Subcutaneous adipose tissue (tissue), 4 donors: Measurements from ENCODE around the gene GPC5. TPM values are rescaled to one million over a fixed set of nuclear protein-coding genes. Genes with fewer than 3 reads are reported as not detected.

Source experiments
- total RNA-seq, 4 donors: library from RNA; depleted of rRNA; stranded (reverse); fragments of >200 nt; gene quantifications; one replicate each; pipeline ENCODE4 v1.1.0, GENCODE V29; 2016
- TF ChIP-seq, protein P1 (sequence below): fragments of 450-650 bp; IDR thresholded peaks from one replicate; pipeline ENCODE4 v1.5.1; 2016; ENCODE audit warnings: low read depth, mild to moderate bottlenecking, control low read depth, antibody characterized with exemption, moderate library complexity

GPC5 gene
- total RNA-seq, 4 donors from 2014 or later, result 0.16 to 0.44 TPM; not detected in 2

DNA sequence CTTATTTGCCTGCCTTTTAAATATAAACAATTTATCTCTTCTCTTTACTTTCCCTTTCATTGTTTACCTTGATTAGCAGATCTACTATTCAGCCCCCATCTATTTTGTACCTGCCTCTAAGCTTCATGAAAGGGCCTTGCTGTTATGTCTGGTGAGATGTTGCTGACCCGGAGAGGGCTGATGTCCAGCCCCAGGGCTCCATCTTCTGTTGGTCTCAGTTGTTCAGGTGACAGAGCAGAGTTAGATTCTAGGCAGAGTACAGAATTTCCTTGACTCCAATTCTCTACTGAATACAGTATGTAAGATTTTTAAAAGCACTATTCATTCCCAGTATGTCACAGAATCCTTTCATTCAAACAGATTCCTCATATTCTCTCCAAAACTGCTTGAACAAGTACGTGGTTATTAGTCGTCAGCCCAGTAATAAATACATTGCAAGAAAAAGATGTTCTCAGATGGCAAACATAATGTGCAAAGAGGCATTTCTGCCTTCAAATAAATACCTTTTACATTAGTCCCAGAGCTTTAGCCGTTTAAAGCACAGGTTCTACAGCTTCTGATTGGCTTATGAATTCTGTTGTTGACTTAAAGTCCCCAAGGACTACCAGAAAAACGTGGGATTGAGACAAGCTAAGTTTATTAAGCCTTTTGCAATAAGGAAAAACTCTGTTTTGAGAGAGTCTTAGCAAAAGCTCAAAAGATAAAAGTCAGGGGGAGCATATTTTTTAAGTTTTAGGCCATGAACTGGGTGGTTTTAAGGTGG lies 159.1 kb downstream of the GPC5 start:
- TF ChIP-seq, protein P1, sequence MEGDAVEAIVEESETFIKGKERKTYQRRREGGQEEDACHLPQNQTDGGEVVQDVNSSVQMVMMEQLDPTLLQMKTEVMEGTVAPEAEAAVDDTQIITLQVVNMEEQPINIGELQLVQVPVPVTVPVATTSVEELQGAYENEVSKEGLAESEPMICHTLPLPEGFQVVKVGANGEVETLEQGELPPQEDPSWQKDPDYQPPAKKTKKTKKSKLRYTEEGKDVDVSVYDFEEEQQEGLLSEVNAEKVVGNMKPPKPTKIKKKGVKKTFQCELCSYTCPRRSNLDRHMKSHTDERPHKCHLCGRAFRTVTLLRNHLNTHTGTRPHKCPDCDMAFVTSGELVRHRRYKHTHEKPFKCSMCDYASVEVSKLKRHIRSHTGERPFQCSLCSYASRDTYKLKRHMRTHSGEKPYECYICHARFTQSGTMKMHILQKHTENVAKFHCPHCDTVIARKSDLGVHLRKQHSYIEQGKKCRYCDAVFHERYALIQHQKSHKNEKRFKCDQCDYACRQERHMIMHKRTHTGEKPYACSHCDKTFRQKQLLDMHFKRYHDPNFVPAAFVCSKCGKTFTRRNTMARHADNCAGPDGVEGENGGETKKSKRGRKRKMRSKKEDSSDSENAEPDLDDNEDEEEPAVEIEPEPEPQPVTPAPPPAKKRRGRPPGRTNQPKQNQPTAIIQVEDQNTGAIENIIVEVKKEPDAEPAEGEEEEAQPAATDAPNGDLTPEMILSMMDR, result no peak

DNA sequence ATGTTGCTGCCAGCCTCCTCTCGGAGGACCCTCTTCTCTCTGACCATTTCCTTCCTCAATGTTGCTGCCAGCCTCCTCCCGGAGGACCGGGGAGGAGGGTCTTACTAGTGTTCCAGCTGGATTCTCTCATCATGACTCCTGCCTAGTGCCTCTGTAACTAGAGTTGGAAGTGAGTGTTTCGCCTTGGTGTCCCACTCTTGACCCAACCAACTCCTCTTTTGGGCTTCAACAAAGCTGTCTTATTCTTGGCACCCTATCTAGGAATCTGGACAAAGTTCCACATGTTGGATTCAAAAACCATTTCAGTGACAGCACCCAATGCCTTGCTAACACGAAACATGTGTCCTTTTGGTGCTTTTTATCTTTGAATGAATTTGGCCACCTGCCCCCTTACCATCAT lies 165.4 kb downstream of the GPC5 start:
- TF ChIP-seq, protein P1, result no peak

DNA sequence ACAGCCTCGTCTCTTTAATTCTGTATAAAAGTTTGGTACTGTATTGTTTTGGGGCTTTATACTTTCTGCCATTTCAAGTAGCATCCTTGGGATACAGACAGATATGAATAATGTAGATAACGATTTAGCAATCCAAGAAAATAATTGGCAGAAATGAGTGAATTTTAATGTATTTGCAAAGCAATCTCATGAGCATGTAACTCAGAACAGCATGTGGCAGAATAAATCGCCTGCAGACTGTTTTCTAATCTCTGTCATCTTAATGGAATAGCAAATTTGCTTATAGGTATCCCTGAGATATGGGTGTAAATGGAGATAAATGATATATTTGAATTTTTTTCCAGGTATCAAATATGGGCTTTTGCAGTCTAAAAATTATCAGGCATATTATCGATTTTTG lies 166.0 kb downstream of the GPC5 start:
- TF ChIP-seq, protein P1, result no peak

DNA sequence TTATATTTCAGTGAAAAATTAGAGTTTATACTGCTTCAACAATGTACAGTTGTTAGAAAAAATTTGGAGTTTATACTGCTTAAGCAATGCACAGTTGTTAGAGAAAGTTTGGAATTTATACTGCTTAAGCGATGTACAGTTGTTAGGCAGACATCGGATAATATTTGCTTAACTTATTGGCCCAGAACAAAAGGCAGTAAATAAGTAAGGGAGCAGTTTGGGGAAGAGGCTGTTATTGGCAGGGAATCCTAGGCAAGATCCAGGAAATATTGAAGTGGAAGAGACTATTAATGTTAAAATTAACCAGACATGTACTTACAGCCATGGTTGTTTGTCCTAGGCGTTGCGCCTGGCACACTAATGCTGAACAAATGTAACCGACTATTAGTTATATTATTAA lies 166.9 kb downstream of the GPC5 start:
- TF ChIP-seq, protein P1, result no peak

DNA sequence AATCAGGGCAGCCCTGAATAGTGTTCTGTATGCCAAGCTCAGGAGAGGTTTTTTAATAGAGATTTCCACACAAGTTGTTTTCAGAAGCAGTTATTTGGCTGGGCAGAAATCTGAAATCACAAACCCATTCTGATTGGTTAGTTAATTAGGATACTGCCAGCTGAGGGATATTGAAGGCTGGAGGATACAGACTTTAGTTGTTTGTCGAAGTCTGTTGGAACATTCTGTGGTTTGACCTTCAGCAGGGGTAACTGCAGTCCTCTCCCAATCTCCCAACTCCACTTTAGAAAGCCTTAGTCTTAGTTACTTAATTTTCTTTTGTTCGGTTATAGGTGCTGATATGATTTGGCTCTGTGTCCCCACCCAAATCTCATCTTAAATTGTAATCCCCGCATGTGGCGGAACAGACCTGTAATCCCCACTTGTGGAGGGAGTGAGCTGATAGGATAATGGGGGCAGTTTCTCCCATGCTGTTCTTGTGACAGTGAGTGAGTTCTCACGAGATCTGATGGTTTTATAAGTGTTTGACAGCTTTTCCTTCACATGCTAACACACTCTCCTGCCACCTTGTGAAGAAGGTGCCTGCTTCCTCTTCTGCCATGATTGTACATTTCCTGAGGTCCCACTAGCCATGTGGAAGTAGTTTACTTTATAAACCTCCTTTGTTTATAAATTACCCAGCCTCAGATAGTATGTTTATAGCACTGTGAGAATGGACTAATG lies 169.2 kb downstream of the GPC5 start:
- TF ChIP-seq, protein P1, result no peak

DNA sequence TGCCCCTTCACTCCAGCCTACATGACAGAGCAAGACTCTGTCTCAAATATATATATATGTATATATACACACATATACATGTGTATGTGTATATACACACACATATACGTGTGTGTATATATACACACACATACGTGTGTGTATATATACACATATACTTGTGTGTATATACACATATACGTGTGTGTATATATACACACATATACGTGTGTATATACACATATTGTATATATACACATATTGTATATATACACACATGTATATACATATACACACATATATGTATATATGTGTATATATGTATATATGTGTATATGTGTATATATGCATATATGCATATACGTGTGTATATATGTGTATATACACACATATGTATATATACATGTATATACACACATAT lies 173.3 kb downstream of the GPC5 start:
- TF ChIP-seq, protein P1, result no peak

DNA sequence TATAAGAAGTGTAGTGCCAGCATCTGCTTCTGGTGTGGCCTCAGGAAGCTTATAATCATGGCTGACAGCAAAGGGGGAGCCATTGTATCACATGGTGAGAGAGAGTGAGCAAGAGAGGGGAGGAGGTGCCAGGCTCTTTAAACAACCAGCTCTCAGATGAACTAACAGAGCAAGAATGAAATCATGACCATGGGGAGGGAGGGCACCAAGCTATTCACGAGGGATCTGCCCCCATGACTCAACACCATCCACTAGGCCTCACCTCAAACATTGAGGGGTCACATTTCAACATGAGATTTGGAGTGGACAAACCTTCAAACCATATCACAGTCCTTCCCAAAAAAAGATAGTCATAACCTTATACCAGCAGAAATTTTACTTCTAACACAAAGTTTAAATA lies 174.0 kb downstream of the GPC5 start:
- TF ChIP-seq, protein P1, result no peak
